Stimulated activated CD4-positive, alpha-beta T cell treated with anti-CD3 and anti-CD28 coated beads, TNF-alpha, amount 100 ng/mL, for 24 hours (primary cell): ENCODE data around the gene EPB41L1.

Experiments used
- DNase-seq, 3 experiments: peaks; one replicate each; pipeline ENCODE4 v3.0.0-alpha.2; 2020; ENCODE audit warnings: low read depth in 3 of 3

EPB41L1 gene

DNA sequence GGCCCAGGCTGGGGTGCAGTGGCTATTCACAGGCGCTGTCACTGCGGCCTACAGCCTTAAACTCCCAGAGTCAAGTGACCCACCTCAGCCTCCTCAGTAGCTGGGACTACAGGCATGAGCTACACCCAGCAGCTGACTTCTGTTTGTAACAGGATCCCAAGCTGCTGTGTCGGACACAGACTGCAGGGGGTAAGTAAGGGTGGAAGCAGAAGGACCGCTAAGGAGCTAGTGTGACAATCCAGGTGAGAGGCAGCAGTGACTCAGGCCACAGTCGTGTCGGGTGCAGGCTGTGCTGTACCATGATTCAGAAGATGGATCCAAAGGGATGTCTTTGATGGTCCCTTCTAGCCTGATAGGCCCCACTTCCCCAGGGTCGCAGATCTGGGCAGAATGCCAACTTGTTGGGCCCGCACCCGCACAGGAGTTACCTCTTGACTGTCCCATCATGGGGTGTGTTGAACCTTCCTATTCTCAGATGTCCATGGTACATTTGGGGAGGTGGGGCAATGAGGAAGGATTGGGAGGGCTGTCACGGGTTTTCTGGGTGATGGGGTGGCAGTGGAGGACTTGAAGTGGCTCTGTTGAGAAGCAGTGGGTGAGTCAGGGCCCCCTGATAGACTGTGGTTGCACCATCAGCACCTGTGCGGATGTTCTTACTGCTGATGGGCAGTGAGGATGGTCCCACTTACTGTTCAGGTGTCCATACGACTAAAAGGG is 107.0 kb downstream of the EPB41L1 start:
- DNase-seq = no peak

GRCh38 chr20:36262440-36262839 is 107.9 kb downstream of the EPB41L1 start:
- no peak for DNase-seq

GRCh38 chr20:36264426-36265246 is 110.1 kb downstream of the EPB41L1 start:
- no peak for DNase-seq

DNA sequence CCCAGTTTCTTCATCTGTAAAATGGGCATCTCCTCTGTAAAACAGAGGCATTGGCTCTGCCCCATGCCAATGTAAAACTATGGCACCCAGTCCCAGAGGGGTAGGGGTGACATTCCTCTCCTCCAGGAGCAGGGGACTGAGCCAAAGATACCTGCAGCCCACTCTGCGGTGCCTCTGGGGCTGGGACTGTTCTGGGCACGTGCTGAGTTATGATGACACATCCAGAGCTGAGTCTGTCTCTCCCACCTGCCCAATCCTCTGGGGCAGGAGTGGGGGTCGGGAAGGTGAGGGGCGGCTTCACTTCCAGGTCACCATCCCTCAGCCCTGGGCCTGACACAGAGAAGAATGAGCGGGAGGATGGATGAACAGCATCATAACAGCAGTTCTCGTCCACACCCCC is 111.6 kb downstream of the EPB41L1 start:
- DNase-seq = no peak

DNA sequence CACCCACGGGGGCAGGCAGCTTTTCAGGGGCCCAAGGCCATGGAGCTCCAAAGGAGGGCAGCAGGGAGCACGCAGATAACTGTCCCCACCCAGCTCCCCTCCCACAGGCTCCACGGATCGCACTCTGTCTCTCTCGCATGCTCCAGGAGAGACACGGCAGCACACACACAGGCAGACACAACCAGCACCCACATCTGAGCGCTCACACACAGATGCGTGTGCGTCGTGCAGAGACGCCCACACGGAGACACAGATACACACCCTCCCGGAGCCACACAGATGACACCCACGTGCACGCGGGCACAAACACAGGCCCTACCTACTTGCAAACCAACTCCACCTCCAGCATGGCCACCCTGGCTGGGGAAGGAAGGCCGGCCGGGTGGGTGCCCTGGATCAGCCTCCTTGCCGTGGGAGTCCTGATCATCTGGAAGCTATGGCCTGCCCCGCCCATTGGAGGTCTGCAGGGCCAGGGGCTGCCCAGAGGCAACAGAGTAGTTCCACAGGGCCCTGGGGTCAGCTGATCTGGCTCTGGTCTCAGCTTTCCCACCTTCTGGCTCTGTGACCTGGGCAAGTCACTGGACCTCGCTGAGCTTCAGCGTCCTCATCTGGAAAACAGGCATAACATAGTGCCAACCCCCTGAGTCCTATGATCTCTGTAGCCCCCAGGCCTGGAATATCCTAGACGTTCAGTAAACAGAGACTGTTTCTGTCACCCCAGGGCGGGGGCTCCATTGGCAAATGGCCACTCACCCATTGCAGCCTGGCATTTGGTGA is 113.3 kb downstream of the EPB41L1 start:
- no peak for DNase-seq

GRCh38 chr20:36268440-36269342 is 114.2 kb downstream of the EPB41L1 start:
- no peak for DNase-seq

- DNase-seq = no peak
Measured at GRCh38 chr20:36269507-36269906, 115.0 kb downstream of the EPB41L1 start.

DNA sequence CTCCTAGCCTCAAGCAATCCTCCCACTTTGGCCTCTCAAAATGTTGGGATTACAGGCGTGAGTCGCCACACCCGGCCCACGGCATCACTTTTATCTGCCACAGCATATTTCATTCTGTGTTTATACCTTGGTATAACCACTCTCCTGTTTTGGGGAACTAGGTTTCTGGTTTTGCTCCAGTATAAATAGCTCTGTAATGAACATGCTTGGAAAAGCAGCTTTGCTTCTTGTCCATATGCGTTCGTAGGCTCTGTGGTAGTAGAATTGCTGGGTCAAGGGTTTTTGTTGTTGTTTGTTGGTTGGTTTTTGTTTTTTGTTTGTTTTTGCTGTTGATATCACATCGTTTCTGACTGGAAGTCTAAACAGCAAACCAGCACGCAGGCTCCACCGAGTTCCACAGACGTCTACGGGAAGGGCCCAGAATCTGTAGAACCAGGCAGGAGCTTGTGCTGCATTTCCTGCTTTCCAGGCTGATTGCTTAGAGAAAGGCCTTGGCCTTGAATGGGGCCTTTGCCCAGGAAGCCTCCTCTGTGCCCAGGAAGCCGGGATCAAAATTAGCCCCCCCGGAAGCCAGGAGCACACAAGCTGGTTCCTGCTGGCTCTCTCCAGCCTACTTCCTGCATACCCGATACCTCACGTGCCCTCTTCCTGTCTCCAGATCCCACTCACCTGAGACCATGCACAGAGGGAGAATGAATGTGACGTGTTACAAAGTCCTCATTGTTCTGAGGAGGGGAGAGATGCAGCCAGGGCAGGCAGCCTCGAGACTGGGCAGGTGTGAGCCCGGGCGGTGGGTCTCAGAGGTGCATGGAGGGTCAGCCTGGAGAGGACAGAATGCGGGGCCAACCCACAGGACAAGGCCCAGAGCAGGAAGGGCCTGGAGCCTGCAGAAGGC is 116.5 kb downstream of the EPB41L1 start:
- DNase-seq = no peak

- DNase-seq = no peak
Measured at GRCh38 chr20:36271639-36272546, 117.4 kb downstream of the EPB41L1 start.

- DNase-seq = no peak
Measured at GRCh38 chr20:36272547-36273220, 118.1 kb downstream of the EPB41L1 start.

DNA sequence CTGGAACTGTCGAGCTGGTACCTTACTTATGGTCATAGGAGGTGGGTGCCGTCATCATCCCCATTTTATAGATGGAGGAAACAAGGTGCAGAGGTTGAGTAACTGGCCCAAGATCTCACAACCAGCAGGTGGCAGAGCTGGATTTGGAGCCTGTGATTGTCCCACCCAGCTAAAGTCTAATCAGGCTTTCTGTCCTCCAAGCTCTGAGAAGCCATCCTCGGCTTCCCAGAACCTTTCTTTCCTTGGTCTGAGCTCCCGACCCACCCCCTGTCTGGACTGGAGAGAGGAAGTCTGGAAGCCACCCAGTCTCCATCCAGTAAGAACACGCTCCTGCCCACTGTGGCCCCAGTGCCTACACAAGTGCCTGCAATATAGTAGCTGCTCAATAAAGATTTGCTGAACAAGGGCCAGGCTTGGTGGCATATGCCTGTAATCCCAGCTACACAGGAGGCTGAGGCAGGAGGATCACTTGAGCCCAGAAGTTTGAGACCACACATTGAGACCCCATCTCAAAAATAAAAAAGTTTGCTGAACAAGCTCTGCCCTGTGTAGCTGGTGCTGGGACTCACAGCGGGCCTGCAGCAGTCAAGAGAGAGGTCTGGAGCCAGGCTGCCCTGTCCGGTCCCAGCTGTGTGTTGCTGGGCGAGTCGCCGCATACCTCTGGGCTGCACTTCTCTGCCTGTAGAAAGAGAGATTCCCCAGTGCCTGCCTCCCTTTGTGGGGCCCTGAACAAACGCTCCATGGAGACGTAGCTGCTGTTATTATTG is 119.1 kb downstream of the EPB41L1 start:
- DNase-seq = peak in 1 of 3 experiments; percentile 8

DNA sequence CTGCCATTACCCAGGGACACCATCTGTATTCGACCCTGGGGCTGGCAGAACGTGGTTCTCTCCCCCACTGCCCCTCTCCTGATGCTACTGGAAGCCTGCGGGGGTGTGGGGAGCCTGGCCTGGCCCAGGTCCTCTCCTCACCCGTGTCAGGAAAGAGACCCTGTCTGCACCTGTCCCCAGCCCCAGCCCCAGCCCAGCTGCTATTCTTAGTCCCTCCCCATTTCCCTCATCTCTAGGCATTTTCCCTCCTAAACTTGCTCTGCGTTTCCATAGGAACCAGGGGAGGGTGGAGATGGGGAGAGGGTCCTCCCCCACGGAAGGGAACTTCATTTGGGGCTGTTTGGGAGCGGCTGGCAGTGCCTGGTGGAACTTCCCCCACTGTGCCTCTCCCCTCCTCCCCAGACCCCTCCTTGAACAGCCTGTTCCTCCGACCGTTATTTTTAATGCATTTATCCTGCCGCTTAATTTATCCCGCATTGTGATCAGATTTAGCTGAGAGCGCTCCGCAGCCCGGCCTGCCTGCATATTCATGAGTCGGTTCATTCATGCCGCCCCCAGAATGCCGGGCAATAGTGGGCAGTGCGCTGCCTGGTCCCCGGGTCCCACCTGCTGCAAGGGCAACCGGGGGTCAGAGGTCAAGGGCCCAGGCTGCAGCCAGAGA is 119.8 kb downstream of the EPB41L1 start:
- DNase-seq = no peak

DNA sequence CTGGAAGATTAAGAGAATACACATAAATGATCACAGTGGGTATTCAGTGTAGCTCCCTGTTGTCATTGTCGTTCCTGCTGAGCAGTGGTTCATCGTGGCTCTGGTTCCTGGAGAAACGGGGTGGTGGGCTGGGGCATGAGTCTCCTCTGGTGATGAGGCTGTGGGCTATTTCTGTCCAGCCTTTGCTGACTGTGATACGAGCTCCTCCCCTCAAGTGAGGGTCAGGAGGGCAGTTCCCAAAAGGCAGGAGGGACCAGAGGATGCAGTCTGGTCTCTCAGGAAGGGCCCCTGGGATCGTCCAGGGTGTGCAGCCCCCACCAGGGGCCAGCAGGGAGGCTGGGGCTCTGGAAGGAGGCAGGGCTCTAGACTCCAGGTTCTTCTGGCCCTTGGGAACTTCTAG is 120.5 kb downstream of the EPB41L1 start:
- no peak for DNase-seq

- DNase-seq = no peak
Measured at GRCh38 chr20:36275441-36276189, 121.1 kb downstream of the EPB41L1 start.

- no peak for DNase-seq
Measured at GRCh38 chr20:36277546-36277945, 123.0 kb downstream of the EPB41L1 start.

- DNase-seq = no peak
Measured at GRCh38 chr20:36279362-36279761, 124.8 kb downstream of the EPB41L1 start.

DNA sequence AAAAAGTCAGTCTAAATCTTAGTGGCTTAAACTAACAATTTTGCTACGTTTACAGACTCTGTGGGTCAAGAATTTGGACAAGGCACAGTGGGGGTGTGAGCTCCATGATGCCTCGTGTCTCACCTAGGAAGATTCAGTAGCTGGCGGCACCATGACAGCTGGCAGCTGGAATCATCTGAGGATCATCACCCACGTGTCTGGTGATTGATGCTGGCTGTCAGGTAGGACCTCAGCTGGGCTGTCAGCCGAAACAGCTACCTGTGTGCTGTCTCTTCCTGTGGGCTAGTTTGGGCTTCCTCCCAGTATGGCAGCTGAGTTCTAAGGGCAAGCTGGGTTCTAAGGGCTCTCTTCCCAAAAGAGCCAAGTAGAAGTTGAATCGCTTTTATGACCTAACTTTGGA is 125.2 kb downstream of the EPB41L1 start:
- DNase-seq = no peak
